RWPE1 (cell line): ENCODE results near the gene TNFRSF14.

Experiments used
- CTCF ChIA-PET: fragments of 350-600 bp; sonication (Branson Sonifier 250); formaldehyde crosslinking; extraction: SDS; loops from one replicate; lab custom pipeline; 2021; lab: Yijun Ruan, JAX
- POLR2A ChIA-PET: fragments of 400-600 bp; formaldehyde crosslinking; extraction: SDS; loops from one replicate; lab custom pipeline; 2020; ENCODE audit warnings: antibody characterized with exemption; ENCODE audit not compliant: low non-redundant PET; lab: Yijun Ruan, JAX
- DNase-seq: peaks from one replicate; pipeline ENCODE4 v3.0.0; 2012; ENCODE audit warnings: low spot score
- H3K27ac ChIP-seq: fragments of 450-650 bp; 2 replicates; pipeline ENCODE4 v1.5.1; 2017
- TF ChIP-seq, protein P1 (sequence below): fragments of 450-650 bp; conservative IDR thresholded peaks from 2 replicates; pipeline ENCODE4 v1.5.1; 2017; ENCODE audit warnings: low read depth, mild to moderate bottlenecking

The TNFRSF14 gene

DNA sequence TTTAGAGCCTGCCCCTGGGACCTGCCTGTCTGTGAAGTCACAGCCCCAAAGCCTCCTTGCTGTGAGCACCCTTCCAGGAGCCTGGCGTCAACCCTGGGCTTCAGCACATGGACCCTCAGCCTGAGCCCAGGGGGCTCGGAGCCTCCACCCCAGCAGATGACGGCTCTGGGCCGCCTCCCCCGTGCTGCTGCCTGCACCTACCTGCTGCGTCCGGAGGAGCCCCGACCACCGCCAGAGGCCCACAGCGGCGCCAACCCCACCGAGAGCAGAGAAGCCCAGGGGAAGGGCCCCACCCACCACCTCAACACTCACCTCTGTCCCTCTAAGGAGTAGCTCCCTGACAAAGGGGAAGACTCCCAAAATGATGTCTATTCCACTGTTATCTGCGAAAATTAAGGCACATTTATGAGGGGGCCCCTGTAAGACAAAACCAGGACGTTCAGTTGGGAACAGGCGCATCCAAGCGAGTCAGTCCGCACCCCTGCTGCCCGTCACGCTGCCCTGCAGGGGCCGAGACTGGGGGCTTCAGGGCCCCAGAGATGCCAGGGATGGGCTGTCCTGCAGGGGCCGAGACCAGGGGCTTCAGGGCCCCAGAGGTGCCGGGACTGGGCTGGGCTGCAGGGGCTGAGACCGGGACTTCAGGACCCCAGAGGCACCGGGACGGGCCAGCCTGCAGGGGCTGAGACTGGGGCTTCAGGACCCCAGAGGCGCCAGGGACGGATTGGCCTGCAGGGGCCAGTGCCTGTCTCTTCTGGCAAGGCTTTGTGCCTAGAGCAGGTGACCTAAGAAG is 45.6 kb upstream of the TNFRSF14 start:
- ChIA-PET CTCF (interaction anchor here (0.6 to 1.0 kb wide), 2 partner anchors 15 to 25 kb away, joined by 4 read pairs; no protein-coding TSS in a partner anchor), POLR2A (no interaction called here)
- no peak for DNase-seq

DNA sequence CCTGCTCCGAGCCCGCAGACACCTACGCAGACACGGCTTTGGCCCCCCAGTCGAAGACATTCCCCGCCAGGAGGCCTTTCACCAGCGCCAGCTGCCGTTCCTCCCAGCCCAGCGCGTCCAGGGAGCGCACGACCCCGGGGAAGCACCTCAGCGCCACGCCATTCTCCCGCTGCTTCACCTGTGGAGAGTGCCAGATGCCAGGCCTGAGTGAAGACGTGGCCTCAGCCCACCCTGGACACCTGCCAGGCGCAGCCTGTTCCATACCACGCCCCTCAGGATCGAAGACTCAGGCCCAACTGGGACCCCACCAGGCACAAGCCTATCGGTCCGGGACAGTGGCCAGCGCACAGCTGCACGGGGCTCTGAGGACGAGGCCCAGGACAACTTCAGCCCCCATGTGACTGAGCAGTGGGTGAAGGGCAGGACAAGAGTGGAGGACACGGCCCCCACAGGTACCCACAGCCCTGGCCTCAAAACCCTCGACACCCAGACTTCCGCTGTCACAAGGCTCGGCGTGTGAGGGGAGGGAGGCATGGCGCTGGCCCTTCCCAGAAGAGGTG is 43.2 kb upstream of the TNFRSF14 start:
- ChIA-PET POLR2A (no interaction called here), CTCF (no interaction called here)
- TF ChIP-seq, protein P1, sequence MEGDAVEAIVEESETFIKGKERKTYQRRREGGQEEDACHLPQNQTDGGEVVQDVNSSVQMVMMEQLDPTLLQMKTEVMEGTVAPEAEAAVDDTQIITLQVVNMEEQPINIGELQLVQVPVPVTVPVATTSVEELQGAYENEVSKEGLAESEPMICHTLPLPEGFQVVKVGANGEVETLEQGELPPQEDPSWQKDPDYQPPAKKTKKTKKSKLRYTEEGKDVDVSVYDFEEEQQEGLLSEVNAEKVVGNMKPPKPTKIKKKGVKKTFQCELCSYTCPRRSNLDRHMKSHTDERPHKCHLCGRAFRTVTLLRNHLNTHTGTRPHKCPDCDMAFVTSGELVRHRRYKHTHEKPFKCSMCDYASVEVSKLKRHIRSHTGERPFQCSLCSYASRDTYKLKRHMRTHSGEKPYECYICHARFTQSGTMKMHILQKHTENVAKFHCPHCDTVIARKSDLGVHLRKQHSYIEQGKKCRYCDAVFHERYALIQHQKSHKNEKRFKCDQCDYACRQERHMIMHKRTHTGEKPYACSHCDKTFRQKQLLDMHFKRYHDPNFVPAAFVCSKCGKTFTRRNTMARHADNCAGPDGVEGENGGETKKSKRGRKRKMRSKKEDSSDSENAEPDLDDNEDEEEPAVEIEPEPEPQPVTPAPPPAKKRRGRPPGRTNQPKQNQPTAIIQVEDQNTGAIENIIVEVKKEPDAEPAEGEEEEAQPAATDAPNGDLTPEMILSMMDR = no peak
- peak overlapping the region; percentile 15 for H3K27ac ChIP-seq
- DNase-seq = no peak

More for the DNA sequence above, 45.6 kb upstream of the TNFRSF14 start:
- TF ChIP-seq, protein P1 = no peak
- peak overlapping the region; percentile 15 for H3K27ac ChIP-seq

DNA sequence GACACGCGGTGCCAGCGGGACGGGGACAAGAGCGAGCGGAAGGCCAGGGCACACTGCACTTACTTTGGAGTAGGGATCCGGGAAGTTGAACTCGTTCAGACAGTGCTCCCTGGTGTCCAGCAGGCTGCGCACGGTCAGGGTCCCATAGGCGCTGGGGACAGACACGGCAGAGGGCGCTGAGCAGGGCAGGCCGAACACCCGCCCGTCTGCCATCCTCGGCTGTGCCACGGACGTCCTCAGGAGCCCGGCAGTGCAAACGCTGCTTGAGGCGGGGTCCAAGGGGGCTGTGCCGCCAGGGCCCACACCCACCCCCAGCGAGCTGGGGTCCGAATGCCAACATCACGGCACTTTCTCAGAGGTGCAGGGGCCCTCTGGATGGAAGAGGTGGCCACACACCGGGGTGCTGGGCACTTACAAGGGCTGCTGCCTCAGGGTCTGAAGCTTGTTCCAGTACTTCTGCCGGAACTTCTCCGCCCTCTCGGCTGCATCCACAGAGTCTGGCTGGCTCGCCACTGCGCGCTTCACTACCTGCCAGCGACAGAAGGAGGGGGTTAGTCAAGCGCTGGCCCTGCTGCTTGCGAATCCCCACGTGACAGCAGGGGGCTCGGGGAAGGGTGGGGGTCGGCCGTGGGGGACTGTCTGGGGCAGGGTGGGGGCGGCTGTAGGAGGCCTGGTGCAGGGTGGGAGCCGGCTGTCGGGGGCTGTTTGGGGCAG is 42.1 kb upstream of the TNFRSF14 start:
- peak overlapping the region; percentile 15; the same call in 1 of the 2 replicates for H3K27ac ChIP-seq
- ChIA-PET POLR2A (no interaction called here), CTCF (no interaction called here)
- TF ChIP-seq, protein P1 = no peak
- DNase-seq = no peak

DNA sequence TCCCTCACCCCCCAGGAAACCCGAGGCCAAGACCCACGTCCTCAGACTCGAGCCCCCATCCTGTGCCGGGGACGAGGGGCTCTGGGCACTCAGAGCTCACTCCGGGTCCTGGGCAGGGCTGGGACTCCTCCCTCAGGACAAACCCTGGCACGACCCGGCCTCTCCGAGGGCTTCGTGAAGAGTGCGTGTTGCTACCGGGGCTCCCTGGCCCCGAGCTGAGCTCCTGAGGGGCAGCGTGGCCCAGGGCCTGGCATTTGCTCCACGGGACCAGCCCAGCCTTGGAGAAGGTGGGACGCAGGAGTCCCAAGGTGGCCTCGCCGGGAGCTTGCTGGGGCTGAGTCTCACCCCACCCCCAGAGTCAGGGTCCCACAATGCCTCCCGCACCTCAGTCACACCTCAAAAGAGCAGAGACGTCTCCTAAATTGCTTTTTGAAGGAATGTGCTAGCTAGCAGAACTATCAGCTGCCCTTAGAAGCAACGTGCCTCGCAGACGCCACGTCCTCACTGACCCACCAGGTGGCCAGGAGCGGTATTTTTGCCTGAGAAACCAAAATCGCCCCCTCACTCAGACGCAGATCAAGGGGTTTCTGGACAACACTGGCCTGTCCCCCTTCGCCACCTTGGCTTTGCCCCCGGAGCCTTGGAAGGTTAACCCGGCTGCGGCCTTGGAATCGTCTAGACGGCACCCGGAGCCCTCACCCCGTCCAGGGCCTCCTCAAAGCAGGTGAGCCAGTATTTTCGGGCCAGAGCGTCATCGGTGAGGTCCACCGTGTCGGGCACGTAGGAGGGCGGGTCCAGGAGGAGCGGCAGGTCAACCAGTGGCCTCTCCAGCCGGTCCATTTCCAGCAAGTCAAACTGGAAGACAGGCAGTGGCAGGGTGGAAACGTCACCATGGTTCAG is 41.1 kb upstream of the TNFRSF14 start:
- DNase-seq = no peak
- CTCF ChIA-PET = interaction anchor here (0.5 to 1.0 kb wide), 4 partner anchors 8 to 50 kb away, joined by 3 to 5 read pairs (median 4); partner anchors contain the start of gene TNFRSF14
- TF ChIP-seq, protein P1 = no peak
- POLR2A ChIA-PET = no interaction called here
- 0 out of 2 replicates have a peak overlapping the region, but pooled peaks have one; percentile 8 for H3K27ac ChIP-seq

DNA sequence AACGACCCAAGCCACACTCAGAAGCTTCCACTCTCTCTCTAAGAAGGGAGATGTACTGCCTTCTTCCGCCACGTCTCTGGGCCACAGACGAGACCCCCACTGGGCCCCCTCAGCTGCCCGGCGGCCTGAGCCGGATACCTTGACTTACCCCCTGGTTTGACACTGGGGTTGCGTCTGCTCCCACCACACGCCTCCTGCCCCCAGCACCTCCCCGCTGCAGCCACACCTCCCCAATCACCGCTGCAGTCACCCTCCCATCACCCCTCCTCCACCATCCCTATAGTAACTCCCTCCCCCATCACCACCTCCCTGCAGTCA is 40.4 kb upstream of the TNFRSF14 start:
- peak overlapping the region; percentile 8 for H3K27ac ChIP-seq
- CTCF ChIA-PET = interaction anchor here (1.0 kb wide), 1 partner anchor 31 kb away, joined by 5 read pairs; no protein-coding TSS in a partner anchor
- no peak for DNase-seq
- TF ChIP-seq, protein P1 = no peak
- POLR2A ChIA-PET = no interaction called here
